WI38 (cell line): ENCODE data around the gene CX3CL1.
"Not testable (repeated sequence)": the region's sequence is repeated elsewhere in the genome, so short reads cannot be mapped to it uniquely, and the experiment has no call there.

ENCODE experiments used
- H3K4me3 ChIP-seq: 2 replicates; pipeline ENCODE4 v1.5.1; 2011; ENCODE audit warnings: low read depth, mild to moderate bottlenecking, control low read depth, low read length
- CTCF ChIP-seq: IDR thresholded peaks from 2 replicates; pipeline ENCODE4 v1.5.1; 2012; ENCODE audit warnings: low read depth, mild to moderate bottlenecking, control low read depth, low read length

CX3CL1 gene

DNA sequence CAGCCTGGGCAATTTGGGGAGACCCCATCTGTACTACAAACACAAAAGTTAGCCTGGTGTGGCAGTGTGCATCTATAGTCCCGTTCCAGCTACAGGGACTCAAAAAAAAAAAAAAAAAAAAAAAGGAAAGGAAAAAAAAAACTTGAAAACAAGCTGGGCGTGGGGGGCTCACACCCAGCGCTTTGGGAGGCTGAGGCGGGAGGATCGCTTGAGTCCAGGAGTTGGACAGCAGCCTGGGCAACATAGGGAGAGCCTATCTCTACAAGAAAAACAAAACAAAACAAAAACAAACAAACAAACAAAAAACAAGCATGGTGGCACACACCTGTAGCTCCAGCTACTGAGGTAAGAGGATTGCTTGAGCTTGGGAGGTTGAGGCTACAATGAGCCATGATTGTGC is 19.4 kb downstream of the CX3CL1 start:
- TF ChIP-seq CTCF: no peak
- no peak overlapping the region for H3K4me3 ChIP-seq

- TF ChIP-seq CTCF: no peak
Observed at GRCh38 chr16:57392694-57393093, 20.4 kb downstream of the CX3CL1 start.

GRCh38 chr16:57394444-57394843 is 22.2 kb downstream of the CX3CL1 start:
- no peak for TF ChIP-seq CTCF
- no peak overlapping the region for H3K4me3 ChIP-seq

More at GRCh38 chr16:57392694-57393093, 20.4 kb downstream of the CX3CL1 start:
- H3K4me3 ChIP-seq: no peak overlapping the region

DNA sequence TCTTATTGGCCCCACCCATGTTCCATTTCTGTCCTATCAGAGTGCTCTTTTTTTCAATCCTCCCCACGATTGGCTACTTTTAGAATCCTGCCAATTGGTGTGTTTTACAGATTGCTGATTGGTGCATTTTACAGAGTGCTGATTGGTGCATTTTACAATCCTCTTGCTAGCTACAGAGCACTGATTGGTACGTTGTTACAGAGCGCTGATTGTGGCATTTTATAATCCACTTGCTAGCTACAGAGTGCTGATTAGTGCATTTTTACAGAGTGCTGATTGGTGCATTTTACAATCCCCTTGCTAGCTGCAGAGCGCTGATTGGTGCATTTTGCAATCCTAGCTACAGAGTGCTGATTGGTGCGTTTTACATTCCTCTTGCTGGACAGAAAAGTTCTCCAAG is 22.7 kb downstream of the CX3CL1 start:
- TF ChIP-seq CTCF: no peak

DNA sequence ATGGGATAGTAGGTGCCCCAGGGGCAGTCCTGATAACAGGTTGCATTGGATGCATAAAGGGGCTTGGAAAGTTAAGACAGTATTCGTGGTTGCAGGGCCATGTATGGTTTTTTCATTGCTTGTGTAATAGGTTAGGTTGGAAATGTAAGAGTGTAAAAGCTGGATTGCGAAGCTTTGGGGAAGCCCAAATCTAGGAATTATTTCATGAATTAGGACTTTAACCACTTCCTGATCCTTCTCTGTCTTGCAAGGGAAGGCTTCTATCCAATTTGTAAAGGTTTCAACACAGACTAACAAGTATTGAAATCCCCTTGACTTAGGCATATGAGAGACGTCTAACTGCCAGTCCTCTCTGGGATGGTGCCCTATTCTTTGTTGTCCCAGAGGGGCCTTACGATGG is 24.5 kb downstream of the CX3CL1 start:
- TF ChIP-seq CTCF: no peak
- H3K4me3 ChIP-seq: no peak overlapping the region

More for the DNA sequence above, 22.7 kb downstream of the CX3CL1 start:
- no peak overlapping the region for H3K4me3 ChIP-seq

GRCh38 chr16:57397493-57397892 is 25.2 kb downstream of the CX3CL1 start:
- H3K4me3 ChIP-seq: not testable (repeated sequence)

DNA sequence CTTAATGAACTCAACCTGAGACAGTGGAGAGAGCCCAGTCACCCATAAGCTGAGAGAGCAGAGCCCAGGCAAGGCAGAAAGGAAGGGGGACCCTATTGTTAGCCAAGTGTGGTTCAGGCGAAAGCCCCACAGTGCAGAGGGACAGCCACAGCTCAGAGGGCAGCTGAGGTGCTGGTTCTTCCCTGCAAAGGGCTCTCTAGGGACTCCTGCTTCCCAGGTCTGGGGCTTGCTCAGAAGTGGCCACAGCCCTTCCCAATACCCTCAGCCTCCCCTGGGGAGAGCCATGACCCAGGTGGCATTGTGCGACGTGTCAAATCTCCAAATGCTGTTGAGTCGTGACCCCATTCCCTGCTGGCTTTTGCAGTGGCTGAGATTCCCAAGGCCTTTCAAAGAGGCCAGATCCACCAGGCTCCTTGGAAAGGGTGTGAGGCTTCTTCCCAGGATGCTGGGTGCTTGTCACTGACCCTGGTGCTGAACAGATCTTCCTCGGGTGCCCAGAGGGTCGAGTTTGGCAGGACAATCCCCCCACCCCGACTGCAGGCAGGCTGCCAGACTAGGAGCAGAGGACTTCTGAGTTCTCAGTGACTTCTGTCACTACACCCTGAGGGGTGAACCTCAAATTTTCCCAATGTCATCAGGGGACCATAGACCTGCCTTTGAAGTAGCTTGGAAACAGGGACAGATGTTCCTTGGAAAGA is 29.8 kb downstream of the CX3CL1 start:
- TF ChIP-seq CTCF: no peak
- no peak overlapping the region for H3K4me3 ChIP-seq
